ENCODE results near the gene KCNAB3. TPM values are rescaled to one million over a fixed set of nuclear protein-coding genes. Genes with fewer than 3 reads are reported as not detected.

The KCNAB3 gene
- polyA plus RNA-seq, 4 donors = 7.8 to 16.3 (median 12.5) TPM

DNA sequence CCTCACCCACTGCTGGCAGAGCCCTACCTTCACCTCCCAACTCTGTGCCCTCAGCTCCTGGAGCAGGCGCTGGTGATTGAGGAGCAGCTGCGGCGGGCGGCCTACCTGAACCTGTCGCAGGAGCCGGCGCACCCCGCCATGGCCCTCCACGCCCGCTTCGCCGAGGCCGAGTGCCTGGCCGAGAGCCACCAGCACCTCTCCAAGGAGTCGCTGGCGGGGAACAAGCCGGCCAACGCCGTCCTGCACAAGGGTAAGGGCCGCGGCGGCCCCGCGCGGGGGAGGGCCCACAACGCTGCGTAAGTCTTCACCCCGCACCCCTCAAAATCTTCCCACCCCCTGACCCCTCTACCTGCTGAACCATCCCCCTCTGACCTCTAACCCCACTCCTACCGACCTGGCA, 20.6 kb downstream of the KCNAB3 start:
- no peak for DNase-seq (ENCODE audit: low read depth in 4 of 4, low spot score in 2 of 4)

- DNase-seq (ENCODE audit: low read depth in 4 of 4, low spot score in 2 of 4) = no peak
Measured at GRCh38 chr17:7903154-7904103, 26.2 kb downstream of the KCNAB3 start.

DNA sequence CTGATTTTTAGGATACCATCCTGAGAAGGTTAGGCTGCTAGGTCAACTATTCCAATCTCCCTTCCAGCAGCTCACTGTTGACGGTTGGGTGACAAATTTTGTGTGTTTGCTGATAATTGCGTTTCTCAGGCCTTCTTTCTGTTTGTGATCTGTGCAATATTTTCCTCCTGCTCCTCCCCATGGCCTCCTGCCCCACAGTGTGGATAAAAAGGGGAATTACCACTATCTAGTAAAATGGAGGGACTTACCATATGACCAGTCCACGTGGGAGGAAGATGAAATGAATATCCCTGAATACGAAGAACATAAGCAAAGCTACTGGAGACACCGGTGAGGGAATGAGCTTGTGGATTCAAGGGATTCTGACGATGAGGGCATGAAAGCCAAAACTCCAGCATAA, 31.9 kb downstream of the KCNAB3 start:
- DNase-seq (ENCODE audit: low read depth in 4 of 4, low spot score in 2 of 4) = no peak

- DNase-seq (ENCODE audit: low read depth in 4 of 4, low spot score in 2 of 4) = no peak
Measured at GRCh38 chr17:7897090-7897489, 32.6 kb downstream of the KCNAB3 start.

DNA sequence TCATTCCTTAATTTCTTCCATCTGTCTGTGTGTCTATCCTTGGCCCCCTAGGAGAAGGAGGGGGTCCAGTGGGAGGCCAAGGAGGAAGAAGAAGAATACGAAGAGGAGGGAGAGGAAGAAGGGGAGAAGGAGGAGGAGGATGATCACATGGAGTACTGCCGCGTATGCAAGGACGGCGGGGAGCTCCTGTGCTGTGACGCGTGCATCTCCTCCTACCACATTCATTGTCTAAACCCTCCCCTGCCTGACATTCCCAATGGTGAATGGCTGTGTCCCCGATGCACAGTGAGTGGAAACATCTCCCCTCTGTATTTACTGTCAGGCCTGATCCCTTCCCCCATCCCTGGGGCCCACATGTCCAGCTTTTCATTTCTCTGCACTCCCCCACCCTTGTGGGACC, 34.8 kb downstream of the KCNAB3 start:
- no peak for DNase-seq (ENCODE audit: low read depth in 4 of 4, low spot score in 2 of 4)

GRCh38 chr17:7894226-7894625, 35.4 kb downstream of the KCNAB3 start:
- DNase-seq (ENCODE audit: low read depth in 4 of 4, low spot score in 2 of 4) = no peak

DNA sequence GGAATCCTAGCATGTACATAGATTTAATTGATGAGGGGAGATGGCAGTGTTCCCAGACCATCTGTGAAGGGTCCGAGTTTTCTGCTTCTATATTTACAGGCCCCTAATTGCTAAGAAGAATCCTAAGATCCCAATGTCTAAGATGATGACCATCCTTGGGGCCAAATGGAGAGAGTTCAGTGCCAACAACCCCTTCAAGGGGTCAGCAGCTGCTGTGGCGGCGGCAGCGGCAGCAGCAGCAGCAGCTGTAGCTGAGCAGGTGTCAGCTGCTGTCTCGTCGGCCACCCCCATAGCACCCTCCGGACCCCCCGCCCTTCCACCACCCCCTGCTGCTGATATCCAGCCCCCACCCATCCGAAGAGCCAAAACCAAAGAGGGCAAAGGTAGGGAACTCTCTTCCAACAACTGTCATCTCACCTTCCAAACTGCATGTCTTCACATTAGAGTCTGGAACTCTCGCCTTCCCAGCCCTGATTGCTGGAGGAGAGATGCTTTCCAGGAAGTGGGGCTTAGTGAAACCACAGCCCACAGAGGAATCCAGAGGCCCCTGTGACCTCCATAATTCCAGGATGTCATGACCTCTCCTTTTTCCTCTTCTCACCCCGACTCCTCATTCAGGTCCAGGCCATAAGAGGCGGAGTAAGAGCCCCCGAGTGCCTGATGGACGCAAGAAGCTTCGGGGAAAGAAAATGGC, 36.3 kb downstream of the KCNAB3 start:
- DNase-seq (ENCODE audit: low read depth in 4 of 4, low spot score in 2 of 4) = no peak

DNA sequence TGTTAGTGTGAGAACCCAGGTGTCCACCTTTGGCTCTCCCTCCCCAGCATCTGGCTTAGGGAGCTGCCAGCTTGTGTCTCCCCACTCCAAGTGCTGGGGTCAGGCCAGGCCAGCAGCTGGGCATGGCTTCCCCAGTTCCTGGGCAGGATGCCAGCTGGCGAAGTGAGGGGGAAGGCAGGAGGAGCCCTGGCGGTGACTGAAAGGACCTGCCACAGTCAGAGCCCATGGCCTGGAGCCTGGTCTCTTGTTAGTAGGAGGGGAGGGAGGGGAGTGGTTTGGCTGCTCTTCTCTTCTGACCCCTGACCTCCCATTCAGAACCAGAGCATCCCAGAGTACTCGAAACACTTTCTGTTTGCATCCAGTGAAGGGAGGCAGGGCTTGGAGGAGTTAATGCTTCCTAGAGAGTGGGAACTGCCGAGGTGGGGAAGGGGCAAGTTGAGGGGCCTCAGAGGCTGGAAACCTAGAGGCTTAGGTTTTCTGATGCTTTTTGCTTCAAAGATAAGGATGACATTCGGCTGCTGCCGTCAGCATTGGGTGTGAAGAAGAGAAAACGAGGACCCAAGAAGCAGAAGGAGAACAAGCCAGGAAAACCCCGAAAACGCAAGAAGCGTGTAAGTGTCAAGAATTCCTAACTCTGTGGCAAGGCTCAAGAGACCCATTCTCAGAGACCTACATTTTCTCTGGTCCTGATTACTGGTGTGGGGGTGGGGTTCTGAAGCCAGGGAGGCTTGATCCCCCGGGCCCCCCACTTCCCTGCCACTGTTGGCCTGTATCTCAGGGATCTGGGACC, 40.3 kb downstream of the KCNAB3 start:
- DNase-seq (ENCODE audit: low read depth in 4 of 4, low spot score in 2 of 4) = peak; percentile 37 to 71 (median 60)

DNA sequence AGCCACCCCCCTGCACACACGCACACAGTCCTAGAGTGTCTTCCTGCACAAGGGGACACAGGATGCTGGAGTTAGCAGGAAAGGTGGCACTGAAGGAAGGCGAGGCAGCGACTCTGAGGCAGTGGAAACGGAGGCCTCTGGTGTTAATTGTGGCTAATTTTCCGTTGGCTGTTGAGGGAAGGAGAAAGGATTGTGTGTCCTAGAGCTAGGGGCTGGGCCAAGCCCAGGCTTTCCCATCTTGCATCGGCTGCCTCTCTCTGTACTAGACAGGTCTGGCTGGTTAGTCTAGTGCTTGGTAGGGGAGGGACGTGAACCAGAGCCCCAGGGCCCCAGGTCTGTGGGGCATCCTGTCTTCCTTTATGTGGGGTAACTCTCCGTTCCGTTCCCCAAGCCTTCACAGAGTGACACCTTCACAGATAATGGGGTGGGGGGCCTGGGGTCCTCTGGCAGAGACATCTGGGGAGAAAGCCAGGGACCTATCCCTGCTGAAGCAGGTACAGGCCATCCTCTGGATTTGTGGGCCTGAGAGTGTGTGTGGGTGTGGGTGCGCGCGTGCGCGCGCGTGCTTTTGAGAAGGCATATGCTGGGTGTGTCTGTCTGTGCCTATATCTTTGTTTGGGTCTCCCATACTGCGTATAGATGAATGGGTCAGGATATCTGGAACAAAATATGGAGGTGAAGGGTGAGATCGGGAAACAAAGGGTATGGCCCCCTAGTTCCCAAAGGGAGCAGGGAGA, 41.3 kb downstream of the KCNAB3 start, which contains the start of gene CHD3:
Gene CHD3 (plus strand): TSS at position 606 of the 737 bp plus-strand sequence. CDS start 212 bp downstream, outside the sequence.
- no peak for DNase-seq (ENCODE audit: low read depth in 4 of 4, low spot score in 2 of 4)

DNA sequence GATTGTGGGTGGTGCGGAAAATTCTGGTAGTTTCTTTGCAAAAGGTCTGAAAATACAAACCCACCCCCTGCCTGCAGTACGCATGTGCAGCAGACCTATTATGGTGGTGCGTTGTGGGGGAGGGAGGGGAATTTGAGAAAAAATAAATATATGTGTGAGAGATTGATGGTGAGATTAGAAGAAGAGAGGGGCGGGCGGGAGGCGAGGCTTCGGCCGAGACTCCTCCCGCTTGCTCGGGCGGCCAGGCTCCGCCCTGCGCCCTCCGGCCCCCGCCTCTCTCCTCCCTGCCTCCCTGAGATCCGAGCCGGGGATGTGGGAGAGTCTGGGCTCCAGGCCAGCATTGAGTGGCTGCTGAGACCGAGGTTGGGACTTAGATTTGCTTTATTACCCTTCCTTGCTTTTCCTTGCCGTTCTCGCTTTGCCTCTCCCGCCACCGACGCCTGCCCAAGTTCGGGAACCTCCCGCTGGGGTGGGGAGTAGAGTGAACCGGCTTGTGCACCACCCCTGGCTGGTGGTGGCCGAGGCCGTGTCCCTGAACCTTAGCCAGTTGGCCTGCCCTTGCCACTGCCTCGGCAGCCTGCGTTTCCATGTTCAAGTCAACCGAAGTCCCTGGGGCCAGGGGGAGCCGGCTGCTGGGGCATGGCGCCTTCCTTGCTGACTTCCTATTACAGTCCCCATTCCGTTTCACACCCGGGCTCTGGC, 42.0 kb downstream of the KCNAB3 start:
- peak; percentile 54 to 95 (median 92) for DNase-seq (ENCODE audit: low read depth in 4 of 4, low spot score in 2 of 4)

DNA sequence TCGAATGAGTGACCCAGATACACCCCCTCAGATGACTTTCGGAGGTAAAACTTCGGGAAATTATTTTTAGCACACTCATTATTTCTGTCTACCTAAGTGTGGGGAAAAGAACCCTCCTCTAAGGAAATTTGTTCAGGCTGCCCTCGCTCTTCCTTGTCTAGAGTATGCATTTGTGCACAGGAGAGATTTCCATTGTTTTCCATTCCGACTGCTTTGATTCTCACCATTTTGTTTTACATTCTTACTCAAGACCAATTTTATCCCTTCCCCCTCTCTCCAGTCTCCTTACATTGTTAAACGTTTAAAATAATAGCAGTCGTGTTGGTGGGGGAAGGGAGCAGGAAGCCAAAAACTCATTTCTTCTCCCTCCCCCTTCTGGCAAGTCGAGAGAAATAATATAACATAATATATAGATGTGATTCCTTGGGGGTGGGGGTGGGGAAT, 42.6 kb downstream of the KCNAB3 start:
- DNase-seq (ENCODE audit: low read depth in 4 of 4, low spot score in 2 of 4) = no peak

GRCh38 chr17:7886227-7887037, 43.2 kb downstream of the KCNAB3 start:
- DNase-seq (ENCODE audit: low read depth in 4 of 4, low spot score in 2 of 4) = peak in 2 of 4 donors; percentile 29 to 41

DNA sequence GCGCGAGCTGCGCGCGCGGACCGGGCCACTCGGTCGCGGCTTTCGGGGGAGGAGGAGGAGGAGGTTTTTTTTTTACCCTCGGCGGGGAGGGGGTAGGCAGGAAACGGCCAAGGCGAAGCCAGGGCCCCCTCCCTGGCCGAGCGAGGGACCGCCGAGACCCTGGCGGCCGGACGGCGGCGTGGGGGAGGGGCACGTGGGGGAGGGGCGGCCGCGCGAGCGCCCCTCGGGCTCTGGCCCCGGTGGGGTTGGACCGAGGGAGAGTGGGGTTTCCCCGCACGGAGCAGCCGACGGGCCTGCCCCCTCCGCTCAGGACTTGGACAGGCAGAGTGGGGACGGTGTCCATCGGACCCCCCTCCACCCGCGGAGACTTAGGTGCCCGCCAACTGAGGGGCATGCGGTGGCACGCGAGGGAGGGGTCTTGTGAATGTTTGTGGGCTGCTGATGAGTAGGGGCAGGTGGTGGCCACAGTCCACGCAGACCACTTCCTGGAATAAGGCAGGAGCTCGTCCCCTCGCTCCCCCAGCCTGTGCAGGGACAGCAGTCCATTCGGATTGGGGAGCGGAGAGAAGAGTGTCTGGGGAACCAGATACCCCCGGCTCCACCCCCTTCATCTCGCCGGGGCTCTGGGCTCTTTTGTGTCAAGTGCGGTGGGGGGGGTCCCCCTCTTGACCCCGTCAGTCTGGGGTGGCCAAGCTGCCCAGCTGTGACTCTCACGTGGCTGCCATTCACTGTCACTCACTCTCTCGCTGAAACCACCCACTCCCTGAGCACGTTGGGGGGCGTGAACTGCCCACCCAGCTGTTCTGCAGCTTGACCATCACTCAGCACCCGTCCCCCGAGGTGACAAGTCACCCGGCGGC, 44.1 kb downstream of the KCNAB3 start:
- DNase-seq (ENCODE audit: low read depth in 4 of 4, low spot score in 2 of 4) = peak in 3 of 4 donors; percentile 59 to 70 (median 64)

DNA sequence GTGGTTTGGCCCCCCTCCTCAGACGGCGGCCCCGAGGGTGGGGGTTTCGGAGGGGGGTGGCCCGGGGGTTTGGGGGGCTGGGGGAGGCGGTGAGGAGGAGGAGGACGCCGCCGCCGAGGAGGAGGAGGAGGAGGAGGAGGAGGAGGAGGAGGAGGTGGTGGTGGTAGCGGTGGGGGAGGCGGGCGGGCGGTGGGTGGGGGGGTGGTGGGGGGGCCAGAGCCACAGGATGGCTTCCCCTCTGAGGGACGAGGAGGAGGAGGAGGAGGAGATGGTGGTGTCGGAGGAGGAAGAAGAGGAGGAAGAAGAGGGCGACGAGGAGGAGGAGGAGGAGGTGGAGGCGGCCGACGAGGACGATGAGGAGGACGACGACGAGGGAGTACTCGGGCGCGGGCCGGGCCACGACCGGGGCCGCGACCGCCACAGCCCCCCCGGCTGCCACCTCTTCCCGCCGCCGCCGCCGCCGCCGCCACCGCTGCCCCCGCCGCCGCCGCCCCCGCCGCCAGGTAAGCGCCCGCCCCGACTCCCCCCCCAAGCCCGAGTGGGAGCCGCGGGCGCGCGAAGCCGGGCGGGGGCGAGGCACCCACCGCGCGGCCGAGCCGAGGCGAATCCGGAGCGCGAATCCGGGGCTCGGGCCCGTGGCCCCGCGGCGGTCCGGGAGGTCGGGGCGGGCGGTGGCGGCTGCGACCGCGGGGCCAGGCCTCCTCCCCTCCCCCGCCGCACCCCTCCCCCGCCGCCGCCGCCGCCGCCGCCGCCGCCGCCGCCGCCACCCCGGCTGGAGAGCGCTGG, 44.9 kb downstream of the KCNAB3 start:
- DNase-seq (ENCODE audit: low read depth in 4 of 4, low spot score in 2 of 4) = no peak

DNA sequence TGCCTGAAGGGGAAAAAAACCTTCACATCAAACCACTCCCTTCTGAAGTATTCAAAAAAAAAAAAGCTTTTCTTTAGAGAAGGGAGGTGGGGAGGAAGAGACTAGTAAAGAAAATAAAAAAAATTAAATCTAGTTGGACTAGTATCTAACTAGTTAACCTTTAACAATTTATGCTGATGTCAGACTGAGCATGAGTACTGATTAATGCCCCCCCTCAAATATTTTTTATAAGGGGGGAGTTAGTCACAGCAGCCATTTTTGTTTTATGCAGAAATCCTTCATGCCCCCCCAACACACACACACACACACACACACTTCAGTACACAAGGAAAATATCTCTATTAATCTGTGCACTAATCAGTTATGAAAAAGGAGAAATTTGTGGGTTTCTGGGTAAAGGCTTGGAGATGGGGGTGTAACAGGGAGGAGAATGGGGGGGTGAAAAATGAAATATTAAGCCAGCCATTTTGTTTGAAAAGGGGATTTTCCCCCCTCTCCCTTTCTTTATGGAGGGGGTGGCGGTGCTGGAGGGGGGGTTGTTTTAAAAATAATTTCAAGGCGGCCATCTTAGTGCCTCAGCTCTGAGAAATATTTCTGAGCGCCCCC, 45.8 kb downstream of the KCNAB3 start:
- DNase-seq (ENCODE audit: low read depth in 4 of 4, low spot score in 2 of 4) = peak in 3 of 4 donors; percentile 37 to 46 (median 40)

GRCh38 chr17:7882629-7883028, 47.0 kb downstream of the KCNAB3 start:
- DNase-seq (ENCODE audit: low read depth in 4 of 4, low spot score in 2 of 4) = no peak

Data from left renal cortex interstitium (tissue), 4 donors.